HG03108 (cell line): ENCODE results near the gene MPZL3.
A peak's percentile ranks its signal among the peaks of the same experiment; 100 is the strongest.

Experiments used
- ATAC-seq: cut with Tn5 transposase; IDR thresholded peaks from one replicate; pipeline ENCODE4 v1.9.1; 2021; ENCODE audit warnings: moderate library complexity; ENCODE audit not compliant: unreplicated experiment

MPZL3 gene

DNA sequence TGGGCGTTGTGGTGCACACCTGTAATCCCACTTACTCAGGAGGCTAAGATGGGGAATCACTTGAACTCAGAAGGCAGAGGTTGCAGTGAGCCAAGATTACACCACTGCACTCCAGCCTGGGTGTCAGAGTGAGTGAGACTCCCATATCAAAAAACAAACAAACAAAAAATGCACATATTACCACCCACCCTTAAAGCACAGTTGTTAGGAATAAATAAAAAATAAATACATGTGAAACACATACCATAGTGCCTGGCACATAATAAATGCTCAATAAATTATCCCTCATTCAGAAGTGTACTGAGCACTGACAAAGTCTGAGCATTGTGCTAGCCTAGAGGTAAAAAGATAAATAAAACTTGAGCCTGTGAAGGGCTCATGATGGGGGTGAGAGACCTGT lies 18.3 kb downstream of the MPZL3 start:
- no peak for ATAC-seq

- ATAC-seq, result no peak
Measured at GRCh38 chr11:118233377-118233776, 18.8 kb downstream of the MPZL3 start.

DNA sequence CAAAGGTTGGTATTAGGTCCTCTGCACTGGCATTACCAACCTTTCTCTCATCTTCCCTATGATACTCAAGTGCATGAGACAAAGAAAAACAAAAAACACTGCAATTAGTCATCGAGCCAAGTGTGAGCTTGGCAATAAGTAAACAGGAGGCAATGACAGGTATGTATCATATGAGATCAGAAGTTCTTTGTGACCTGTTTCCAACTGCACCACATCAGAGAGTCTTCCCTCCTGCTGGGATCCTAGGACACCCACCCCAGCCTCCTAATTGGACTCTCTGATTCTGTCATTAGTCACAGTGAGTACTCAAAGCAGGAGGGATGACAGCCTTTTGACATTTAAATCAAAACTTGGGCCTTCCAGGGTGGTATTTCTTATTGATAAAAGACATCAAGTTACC lies 19.5 kb downstream of the MPZL3 start:
- no peak for ATAC-seq

GRCh38 chr11:118231461-118231860 lies 20.7 kb downstream of the MPZL3 start:
- ATAC-seq, result no peak

DNA sequence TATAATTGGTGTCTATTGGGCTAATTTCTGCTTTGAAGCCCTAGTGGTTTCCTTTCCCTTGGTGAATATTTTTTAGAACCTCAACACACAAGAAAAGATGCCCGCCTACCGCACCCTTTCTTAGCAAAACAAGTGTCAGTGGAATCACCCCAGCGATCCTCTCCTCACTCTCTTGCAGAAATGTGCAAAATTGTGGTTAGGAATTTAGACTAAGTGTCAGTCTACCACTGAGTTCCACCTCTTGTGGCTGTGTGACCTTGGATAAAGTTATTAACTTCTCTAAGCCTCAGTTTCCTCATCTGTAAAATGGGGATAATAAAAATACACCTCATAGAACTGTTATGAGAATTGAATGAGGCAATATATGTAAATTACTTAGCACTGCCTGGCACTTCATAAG lies 22.1 kb downstream of the MPZL3 start:
- no peak for ATAC-seq

DNA sequence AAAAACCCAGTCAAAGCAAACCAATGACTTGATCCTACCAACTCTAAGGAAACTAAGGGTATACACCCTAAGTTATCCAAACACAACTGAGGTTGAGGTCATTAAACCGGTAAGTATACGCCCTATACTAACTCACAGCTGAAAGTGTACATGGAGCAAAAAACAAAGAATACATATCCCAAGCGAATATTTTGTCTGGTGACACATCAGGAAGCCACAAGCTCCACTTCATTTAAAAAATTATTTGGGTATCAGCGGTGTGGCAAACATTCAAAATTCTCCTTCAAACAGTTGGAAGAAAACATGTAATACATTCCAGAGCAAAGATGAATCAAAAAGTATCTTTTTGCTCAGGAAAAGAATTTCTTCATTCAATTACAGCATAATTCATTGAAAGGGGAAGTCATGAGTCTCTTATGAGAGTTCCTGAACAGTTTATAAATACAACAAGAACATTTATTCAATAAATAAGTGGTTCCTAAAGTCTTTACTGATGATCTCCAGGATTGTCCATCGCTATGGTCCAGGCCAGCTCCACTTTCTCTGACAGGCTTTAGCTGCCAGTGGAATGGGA lies 22.8 kb downstream of the MPZL3 start:
- ATAC-seq, result no peak

DNA sequence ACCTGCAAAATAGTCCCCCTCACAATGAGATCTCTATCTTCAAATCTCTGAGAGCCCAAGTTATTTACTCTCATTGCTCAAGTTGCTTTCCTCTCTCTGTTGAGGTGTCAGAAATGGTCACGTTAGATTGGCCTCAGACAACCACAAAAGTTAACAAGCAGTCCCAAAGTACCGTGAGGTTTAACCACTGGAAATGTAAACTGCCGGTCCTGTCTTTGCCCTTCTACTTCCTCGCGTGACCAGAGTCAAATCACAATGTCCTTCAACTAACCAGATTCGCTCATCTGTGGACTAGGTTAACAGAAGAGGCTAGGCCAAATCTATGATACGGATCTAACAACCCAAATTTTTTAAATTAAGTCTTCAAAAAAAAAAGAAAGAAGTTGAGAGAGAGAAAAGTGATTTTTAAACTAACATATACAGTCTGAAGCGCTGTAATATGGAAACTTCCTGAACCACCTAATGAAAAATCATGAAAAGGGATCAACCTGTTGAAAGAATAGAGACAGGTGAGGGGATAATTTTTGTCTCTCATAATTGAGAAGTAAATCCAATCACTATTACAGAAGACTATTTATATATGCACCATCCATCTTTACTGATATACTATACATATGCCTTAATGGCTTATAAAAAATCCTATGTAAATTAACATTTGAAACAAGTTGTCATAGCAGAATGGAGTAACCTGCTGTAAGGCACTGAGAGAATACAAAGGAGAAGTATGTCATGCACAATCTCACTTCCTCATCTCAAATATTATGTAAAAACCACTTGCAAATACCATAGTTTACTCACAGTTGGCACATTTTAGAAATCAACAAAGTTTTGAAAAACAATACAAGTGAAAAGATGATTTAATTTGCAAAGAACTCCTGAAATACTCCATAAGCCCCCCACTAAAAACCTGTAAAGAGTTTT lies 24.0 kb downstream of the MPZL3 start:
- peak; percentile 67 for ATAC-seq

DNA sequence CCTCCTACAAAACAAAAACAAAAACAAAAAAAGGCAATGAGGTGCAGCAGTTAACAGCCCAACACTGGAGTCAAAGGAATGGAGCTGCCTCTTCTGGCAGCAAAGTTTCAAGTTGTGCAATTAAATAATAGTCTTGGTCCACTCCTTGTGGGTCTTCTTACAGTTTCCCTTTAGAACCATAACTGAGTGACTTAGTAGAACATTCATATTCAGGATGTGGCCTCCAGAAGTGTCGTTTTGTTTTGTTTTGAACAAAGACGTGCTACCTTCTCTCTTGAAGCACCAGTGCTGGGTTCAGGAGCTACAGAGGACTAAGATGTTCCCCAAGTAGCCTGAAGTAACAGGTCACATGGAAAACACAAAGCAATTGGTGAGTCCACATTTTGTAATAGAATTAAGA lies 25.4 kb downstream of the MPZL3 start:
- ATAC-seq, result no peak

GRCh38 chr11:118226296-118226695 lies 25.9 kb downstream of the MPZL3 start:
- no peak for ATAC-seq

DNA sequence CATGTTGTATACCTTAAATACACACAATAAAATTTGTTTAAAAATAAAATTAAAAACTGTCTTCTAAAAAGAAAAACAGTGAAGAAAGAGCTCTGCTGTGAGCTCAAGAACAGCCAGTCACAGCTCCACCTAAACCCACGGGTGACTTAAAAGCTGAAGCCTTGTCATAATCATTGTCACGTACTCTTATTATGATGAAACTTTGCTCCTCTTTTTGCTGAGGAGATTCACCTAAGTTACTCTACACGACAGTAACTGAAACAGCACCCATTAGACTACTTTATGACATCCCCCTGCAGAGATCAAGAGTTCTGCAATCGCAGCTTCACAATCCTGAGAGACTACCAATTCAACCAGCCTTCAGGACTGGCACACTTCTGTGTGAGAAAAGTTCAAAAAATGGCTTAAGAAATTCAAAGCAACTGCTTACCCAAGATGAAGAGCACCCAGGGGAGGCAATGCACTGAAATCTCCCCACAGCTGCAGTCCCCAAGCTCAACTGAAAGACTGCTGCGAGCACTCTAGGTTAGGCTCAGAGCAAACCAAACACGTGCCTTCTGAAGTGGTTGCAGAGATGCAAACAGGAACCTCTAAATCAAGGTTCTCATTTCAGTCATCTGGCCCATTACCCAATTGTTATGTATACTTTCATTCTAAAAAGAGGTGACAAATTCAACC lies 27.5 kb downstream of the MPZL3 start, which contains the start of gene JAML:
Gene JAML (minus strand): TSS at position 501 of the 678 bp plus-strand sequence. CDS start 10,145 bp downstream, outside the sequence.
- peak; percentile 54 for ATAC-seq

DNA sequence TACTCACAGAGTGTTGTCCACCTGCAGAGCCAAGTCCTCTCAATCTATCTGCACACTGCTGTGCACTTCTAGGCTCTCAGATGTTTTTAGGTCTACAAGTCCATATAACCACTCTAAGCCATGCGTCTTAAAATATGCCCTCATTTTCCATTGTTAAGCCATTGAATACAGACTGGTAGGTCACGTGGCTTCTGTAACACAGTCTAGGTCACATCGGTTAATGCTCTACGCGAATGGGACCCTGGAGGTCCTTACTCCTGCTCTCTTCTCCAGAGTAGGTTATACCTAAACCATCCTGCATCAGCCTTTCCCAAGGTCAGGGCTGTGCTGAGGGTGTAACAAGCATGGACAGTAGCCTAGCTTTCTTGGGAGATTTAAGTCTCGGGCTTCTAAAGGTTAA lies 28.2 kb downstream of the MPZL3 start:
- no peak for ATAC-seq

GRCh38 chr11:118223570-118223969 lies 28.6 kb downstream of the MPZL3 start:
- ATAC-seq, result no peak

DNA sequence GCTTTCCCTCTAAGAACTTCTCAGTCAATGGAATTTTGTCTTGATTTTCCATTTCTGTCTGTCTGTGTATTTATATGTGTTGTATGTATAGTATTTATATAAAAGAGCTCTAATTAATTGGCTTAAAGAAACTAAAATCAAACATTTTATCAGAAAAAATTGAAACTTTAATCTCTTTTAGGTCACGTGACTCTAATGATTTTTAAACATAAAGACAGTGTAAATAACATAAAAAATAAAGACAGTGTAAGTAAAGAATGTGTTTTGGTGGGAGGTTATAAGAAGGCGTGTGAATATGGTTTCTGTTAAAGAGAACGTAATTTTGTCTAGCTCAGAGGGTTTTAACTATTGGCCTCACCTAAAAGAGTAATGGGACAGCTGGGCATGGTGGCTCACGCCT lies 29.7 kb downstream of the MPZL3 start:
- ATAC-seq, result no peak

GRCh38 chr11:118221419-118221818 lies 30.7 kb downstream of the MPZL3 start:
- no peak for ATAC-seq

DNA sequence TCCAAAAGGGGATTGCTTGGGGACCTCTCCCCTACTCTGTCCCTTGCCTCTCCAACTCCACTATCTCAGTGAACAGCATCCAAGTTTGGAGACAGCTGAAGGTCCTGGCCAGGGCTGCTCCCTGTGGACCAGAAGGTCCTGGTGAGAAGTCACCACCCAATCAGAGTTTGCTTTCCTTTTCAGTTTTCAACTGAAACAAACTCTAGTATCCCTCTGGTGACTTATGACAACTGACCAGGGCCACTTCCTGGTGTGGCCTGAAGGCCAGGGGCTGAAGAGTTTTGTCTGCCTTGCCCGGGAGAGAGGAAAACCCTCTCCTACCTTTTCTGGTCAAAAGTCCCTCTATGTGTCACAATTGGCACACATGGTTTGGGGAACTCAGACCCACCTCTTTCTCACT lies 32.4 kb downstream of the MPZL3 start:
- no peak for ATAC-seq

GRCh38 chr11:118219244-118219643 lies 32.9 kb downstream of the MPZL3 start:
- no peak for ATAC-seq

GRCh38 chr11:118217575-118217974 lies 34.6 kb downstream of the MPZL3 start:
- ATAC-seq, result no peak

GRCh38 chr11:118216621-118217481 lies 35.3 kb downstream of the MPZL3 start:
- peak; percentile 57 for ATAC-seq

DNA sequence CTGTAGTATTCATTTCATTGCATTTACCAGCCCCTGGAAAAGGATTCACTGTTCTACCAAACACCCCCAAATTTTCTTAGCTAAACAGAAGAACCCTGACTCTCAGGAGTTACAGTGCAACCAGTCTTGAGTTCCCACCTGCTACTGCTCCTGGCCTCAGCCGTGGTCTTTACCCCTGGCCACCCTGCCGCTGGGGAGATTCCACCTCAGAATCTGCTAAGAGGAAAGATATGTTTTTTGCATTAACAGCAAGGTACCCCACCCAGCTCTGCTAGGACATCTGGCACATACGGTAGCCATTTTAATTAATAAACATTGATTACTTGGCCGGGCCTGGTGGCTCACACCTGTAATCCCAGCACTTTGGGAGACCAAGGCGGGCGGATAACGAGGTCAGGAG lies 36.4 kb downstream of the MPZL3 start:
- no peak for ATAC-seq

- ATAC-seq, result no peak
Measured at GRCh38 chr11:118215262-118215661, 36.9 kb downstream of the MPZL3 start.
